Keratinocyte (primary cell): ENCODE results near the gene INPP5B.

Source experiments
- EZH2 ChIP-seq: IDR thresholded peaks from one replicate; pipeline ENCODE4 v1.6.1; 2012; ENCODE audit warnings: inconsistent platforms, mild to moderate bottlenecking, low read length, moderate library complexity
- TF ChIP-seq, protein P1 (sequence below), 3 experiments: IDR thresholded peaks in 1 of 3; conservative IDR thresholded peaks in 1 of 3; optimal IDR thresholded peaks in 1 of 3; 2 replicates in 2 of 3; 3 replicates in 1 of 3; pipeline versions ENCODE3 to v1.5.1; 2011; ENCODE audit warnings: low read length in 3 of 3, mild to moderate bottlenecking in 3 of 3, moderate library complexity in 2 of 3, control low read depth in 1 of 3, inconsistent platforms in 1 of 3; ENCODE audit not compliant: insufficient read depth in 2 of 3; ENCODE audit errors: extremely low read depth in 1 of 3

GRCh38 chr1:37944816-37945215 is 2.0 kb downstream of the INPP5B start:
- TF ChIP-seq, protein P1, sequence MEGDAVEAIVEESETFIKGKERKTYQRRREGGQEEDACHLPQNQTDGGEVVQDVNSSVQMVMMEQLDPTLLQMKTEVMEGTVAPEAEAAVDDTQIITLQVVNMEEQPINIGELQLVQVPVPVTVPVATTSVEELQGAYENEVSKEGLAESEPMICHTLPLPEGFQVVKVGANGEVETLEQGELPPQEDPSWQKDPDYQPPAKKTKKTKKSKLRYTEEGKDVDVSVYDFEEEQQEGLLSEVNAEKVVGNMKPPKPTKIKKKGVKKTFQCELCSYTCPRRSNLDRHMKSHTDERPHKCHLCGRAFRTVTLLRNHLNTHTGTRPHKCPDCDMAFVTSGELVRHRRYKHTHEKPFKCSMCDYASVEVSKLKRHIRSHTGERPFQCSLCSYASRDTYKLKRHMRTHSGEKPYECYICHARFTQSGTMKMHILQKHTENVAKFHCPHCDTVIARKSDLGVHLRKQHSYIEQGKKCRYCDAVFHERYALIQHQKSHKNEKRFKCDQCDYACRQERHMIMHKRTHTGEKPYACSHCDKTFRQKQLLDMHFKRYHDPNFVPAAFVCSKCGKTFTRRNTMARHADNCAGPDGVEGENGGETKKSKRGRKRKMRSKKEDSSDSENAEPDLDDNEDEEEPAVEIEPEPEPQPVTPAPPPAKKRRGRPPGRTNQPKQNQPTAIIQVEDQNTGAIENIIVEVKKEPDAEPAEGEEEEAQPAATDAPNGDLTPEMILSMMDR (optimal IDR thresholded peaks at IDR 0.05 in 1 of 3, IDR thresholded peaks at IDR 0.05 in 1 of 3, conservative IDR thresholded peaks at IDR 0.05 in 1 of 3; ENCODE audit: extremely low read depth in 1 of 3, insufficient read depth in 2 of 3, low read length in 3 of 3), result no peak
- TF ChIP-seq EZH2, result no peak
